Hepatocyte (in vitro differentiated cells): ENCODE measurements around the gene AKR1B1.

Experiments
- CTCF ChIP-seq: fragments of 200-600 bp; sonication (generic); IDR thresholded peaks from 2 replicates; pipeline ENCODE4 v1.5.1; 2016; ENCODE audit warnings: antibody characterized with exemption, mild to moderate bottlenecking; ENCODE audit not compliant: poor library complexity
- EZH2 ChIP-seq: fragments of 200-600 bp; sonication (generic); IDR thresholded peaks from 2 replicates; pipeline ENCODE4 v1.6.1; 2016; ENCODE audit warnings: antibody characterized with exemption, mild to moderate bottlenecking, borderline replicate concordance
- EZH2phosphoT487 ChIP-seq: fragments of 200-600 bp; sonication (generic); IDR thresholded peaks from one replicate; pipeline ENCODE4 v1.6.1; 2018; ENCODE audit warnings: antibody characterized with exemption, mild to moderate bottlenecking, low read depth, moderate library complexity; ENCODE audit not compliant: unreplicated experiment, severe bottlenecking

GRCh38 chr7:134444961-134445315 lies 14.0 kb downstream of the AKR1B1 start:
- no peak for TF ChIP-seq CTCF
- no peak for TF ChIP-seq EZH2
- TF ChIP-seq EZH2phosphoT487: no peak
